CD4-positive, CD25-positive, alpha-beta regulatory T cell (primary cell): ENCODE data around the gene TFEB. TPM values are rescaled to one million over a fixed set of nuclear protein-coding genes. Genes with fewer than 3 reads are reported as not detected.

Experiments used
- ATAC-seq, 2 donors: fragments of 150-1000 bp; cut with Tn5 transposase; one replicate each; pipeline ENCODE4 v1.10.0; 2021; ENCODE audit warnings: low read depth in 2 of 2, moderate number of reproducible peaks in 2 of 2, moderate library complexity in 1 of 2
- DNase-seq, 3 donors: peaks; one replicate each; pipeline versions ENCODE4 v3.0.0 to v3.0.0-alpha.2; 2012 to 2022; ENCODE audit warnings: mixed read lengths in 1 of 3
- H3K27ac ChIP-seq: one replicate; pipeline ENCODE4 v1.7.0; 2013; ENCODE audit warnings: mild to moderate bottlenecking, low read length; ENCODE audit not compliant: insufficient read depth, poor library complexity, severe bottlenecking
- H3K27me3 ChIP-seq: one replicate; pipeline ENCODE4 v1.7.0; 2013; ENCODE audit warnings: low read length; ENCODE audit not compliant: control insufficient read depth, insufficient read depth
- H3K36me3 ChIP-seq: one replicate; pipeline ENCODE4 v1.7.0; 2013; ENCODE audit warnings: mild to moderate bottlenecking, low read length, moderate library complexity; ENCODE audit not compliant: control insufficient read depth, insufficient read depth
- H3K4me1 ChIP-seq: 2 replicates; pipeline ENCODE4 v1.7.0; 2013; ENCODE audit warnings: mild to moderate bottlenecking, low read length; ENCODE audit not compliant: insufficient read depth, control insufficient read depth, poor library complexity, severe bottlenecking
- H3K4me3 ChIP-seq: one replicate; pipeline ENCODE4 v1.7.0; 2013; ENCODE audit warnings: low read depth, mild to moderate bottlenecking, low read length, moderate library complexity
- H3K9me3 ChIP-seq, 2 experiments: 1 replicate in 1 of 2; 2 replicates in 1 of 2; pipeline ENCODE4 v1.7.0; 2013; ENCODE audit warnings: low read length in 2 of 2, mild to moderate bottlenecking in 1 of 2, moderate library complexity in 1 of 2; ENCODE audit not compliant: control insufficient read depth in 2 of 2
- H3K27ac Mint-ChIP-seq, 3 donors: one replicate each; pipeline ENCODE4 v1.8.0; 2020 to 2022; ENCODE audit warnings: mild to moderate bottlenecking in 3 of 3, mixed read lengths in 3 of 3, moderate library complexity in 2 of 3
- H3K27me3 Mint-ChIP-seq: one replicate; pipeline ENCODE4 v1.8.0; 2022; ENCODE audit warnings: mild to moderate bottlenecking, mixed read lengths
- H3K36me3 Mint-ChIP-seq: one replicate; pipeline ENCODE4 v1.8.0; 2020; ENCODE audit warnings: mixed read lengths
- H3K4me1 Mint-ChIP-seq, 4 donors: one replicate each; pipeline ENCODE4 v1.8.0; 2020 to 2022; ENCODE audit warnings: mixed read lengths in 4 of 4, mild to moderate bottlenecking in 1 of 4
- H3K4me3 Mint-ChIP-seq, 4 donors: one replicate each; pipeline ENCODE4 v1.8.0; 2020 to 2022; ENCODE audit warnings: mild to moderate bottlenecking in 4 of 4, mixed read lengths in 4 of 4, moderate library complexity in 3 of 4
- H3K9me3 Mint-ChIP-seq, 7 donors: one replicate each; pipeline ENCODE4 v1.8.0; 2020 to 2022; ENCODE audit warnings: mixed read lengths in 7 of 7, mild to moderate bottlenecking in 3 of 7, moderate library complexity in 2 of 7
- polyA plus RNA-seq, 4 donors: library from polyadenylated mRNA; unstranded; fragments of 300-500 nt; fragmentation: Illumina TruSeq; gene quantifications; one replicate each; pipeline ENCODE4 v1.2.3, GENCODE V29; 2021
- total RNA-seq: library from RNA; stranded (reverse); gene quantifications from one replicate; pipeline ENCODE4 v1.2.3, GENCODE V29; 2022

TFEB gene
- 26.7 TPM for total RNA-seq
- 10 to 100 TPM in 1 of 4 donors, 1 to 10 TPM in 3; 8.0 to 11.0 (median 8.7) TPM for polyA plus RNA-seq

DNA sequence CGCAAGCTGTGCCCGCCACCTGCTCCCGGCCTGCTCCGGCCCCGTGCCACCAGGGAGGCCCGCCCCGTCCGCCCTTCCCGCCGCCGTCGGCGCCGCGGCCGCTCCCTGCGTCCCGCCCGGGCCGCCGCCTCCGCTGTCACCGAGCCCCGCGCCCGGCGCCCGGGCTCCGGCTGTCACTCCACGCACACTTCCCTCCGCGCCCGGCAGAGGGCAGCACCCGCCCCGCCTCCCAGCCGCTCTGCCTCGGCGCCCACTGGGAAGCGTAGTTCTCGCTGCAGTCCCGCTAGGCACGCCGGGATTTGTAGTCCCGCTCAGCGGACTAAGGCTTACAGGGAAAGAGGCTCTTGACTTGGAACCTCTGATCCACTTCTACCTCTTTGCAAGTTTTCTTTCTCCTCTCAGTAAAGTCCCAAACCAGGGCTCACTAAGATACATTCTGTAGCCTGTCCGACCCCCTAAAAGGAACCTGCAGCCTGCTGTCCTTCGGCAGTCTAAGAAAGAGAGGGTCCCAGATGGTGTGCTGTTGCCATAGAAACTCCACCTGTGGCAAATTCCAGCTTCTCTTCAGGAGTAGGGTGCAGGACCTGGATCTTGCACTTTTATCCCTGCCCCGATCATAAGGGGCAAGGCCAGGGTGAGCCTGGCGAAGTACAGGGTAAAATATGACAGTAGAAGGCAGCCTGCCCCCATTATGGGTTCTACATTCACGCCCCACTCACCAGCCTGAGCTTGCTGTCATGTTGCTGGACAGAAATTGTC lies at the start of gene TFEB:
TFEB (minus strand) TSS at position 182 of the 759 bp plus-strand sequence. CDS start 44,395 bp downstream, outside the sequence.
- Histone ChIP-seq H3K9me3 (no peaks in the 10 kb centered on the region), H3K4me3 (peak within 1 kb of the TSS; percentile 51), H3K4me1 (peaks cover 38% of the 10 kb centered on the region), H3K36me3 (no peaks in the 10 kb centered on the region), H3K27ac (peak within 1 kb of the TSS; percentile 86), H3K27me3 (no peaks in the 10 kb centered on the region)
- peak within 1 kb of the TSS; percentile 48 to 76 (median 76) for H3K27ac Mint-ChIP-seq
- ATAC-seq = peak; percentile 77 to 80
- peak; percentile 88 to 92 (median 91) for DNase-seq
- peaks cover 0 to 38% (median 16%) of the 10 kb centered on the region in 4 donors for H3K4me1 Mint-ChIP-seq
- H3K27me3 Mint-ChIP-seq = no peaks in the 10 kb centered on the region
- peak within 1 kb of the TSS; percentile 84 to 92 (median 88) for H3K4me3 Mint-ChIP-seq
- H3K9me3 Mint-ChIP-seq = no peaks in the 10 kb centered on the region
- no peaks in the 10 kb centered on the region for H3K36me3 Mint-ChIP-seq

DNA sequence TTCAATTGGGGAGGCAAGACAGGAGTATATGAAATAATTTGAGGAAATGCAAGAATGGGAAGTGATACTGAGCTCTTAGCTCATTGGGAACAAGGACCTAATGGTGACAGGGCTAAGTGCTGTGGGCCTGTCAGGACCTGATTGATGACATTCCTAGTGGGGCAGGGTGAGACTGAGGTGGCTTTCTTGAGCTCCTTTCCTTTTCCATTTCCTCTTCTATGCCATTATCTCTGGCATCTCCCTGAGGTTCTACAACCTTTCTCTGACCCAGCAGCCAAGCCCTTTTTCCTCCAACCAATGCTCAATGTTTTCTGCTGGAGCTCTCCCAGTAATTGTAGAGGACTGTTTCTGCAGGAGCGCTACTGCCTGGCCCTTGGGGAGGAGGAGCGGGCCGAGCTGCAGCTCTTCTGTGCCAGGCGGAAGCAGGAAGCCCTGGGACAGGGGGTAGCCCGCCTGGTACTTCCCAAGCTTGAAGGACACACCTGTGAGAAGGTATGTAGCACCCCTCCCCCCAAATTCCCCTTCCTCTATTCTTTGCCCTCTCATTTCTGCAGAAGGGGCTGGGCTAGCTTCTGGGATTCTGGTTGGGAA lies 49.3 kb upstream of the TFEB start:
- Mint-ChIP-seq H3K27me3 (peaks cover 25% of the 10 kb centered on the region), H3K27ac (peak overlapping the region in 1 of 3 donors; percentile 15), H3K4me1 (peaks cover 6 to 33% (median 11%) of the 10 kb centered on the region in 4 donors), H3K36me3 (peaks cover 7% of the 10 kb centered on the region), H3K4me3 (peak overlapping the region; percentile 66 to 96 (median 85)), H3K9me3 (no peaks in the 10 kb centered on the region)
- H3K4me3 ChIP-seq = no peak overlapping the region
- peaks cover 33% of the 10 kb centered on the region for H3K4me1 ChIP-seq
- H3K27ac ChIP-seq = no peak overlapping the region
- no peak for DNase-seq
- no peak for ATAC-seq
- peaks cover 2% of the 10 kb centered on the region for H3K27me3 ChIP-seq
- H3K36me3 ChIP-seq = peaks cover 8% of the 10 kb centered on the region
- no peaks in the 10 kb centered on the region for H3K9me3 ChIP-seq

GRCh38 chr6:41783106-41783780 lies 47.8 kb upstream of the TFEB start:
- Histone ChIP-seq H3K4me3 (no peak overlapping the region), H3K9me3 (no peaks in the 10 kb centered on the region), H3K27ac (no peak overlapping the region), H3K36me3 (no peaks in the 10 kb centered on the region), H3K4me1 (peaks cover 31% of the 10 kb centered on the region), H3K27me3 (peaks cover 2% of the 10 kb centered on the region)
- ATAC-seq (no peak), DNase-seq (no peak)
- H3K4me1 Mint-ChIP-seq = peaks cover 9 to 32% (median 18%) of the 10 kb centered on the region in 4 donors
- no peaks in the 10 kb centered on the region for H3K9me3 Mint-ChIP-seq
- H3K36me3 Mint-ChIP-seq = peaks cover under 1% of the 10 kb centered on the region
- H3K27me3 Mint-ChIP-seq = peaks cover 26% of the 10 kb centered on the region
- peak overlapping the region in 3 of 4 donors; percentile 36 to 89 (median 48) for H3K4me3 Mint-ChIP-seq
- H3K27ac Mint-ChIP-seq = no peak overlapping the region

GRCh38 chr6:41781366-41781730 lies 45.9 kb upstream of the TFEB start:
- peak overlapping the region in 1 of 3 donors; percentile 9 for H3K27ac Mint-ChIP-seq

DNA sequence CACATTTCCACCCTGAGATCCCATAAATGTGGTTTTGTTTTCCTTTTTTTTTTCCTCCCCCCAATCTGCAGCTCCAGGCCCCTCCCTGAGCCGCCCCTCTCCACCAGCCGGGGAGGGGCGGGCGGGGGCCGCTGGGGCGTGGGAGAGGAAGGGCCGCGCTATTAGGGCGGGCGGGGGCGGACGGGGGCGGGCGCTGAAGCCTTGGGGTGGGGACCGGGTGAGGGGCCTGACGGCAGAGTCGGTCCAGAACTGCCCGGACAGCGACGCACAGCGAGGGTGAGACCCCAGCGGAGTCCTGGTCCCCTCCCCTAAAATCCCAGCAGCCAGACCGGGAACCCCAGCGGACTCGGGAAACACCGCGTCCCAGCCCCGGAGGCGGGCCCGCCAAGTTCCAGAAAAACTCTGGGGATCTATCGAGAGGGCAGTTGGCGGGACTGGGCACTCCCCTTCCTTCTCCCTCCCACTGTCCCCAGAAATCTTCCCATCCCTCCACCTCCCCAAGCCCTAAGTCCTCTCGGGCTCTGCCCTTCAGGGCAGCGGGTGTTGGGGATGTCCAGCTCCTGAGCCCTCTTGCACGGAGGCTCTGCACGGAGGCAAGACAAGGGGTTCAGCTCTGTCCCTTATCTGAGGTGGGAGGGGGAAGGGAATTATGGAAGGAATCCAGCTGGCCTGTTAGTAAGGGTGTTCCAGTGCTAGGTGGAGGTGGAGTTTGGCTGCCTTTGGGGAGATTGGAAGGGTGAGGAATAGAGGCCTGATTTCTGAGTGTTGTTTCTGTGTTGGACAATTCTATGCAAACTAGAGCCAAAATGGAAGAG lies 45.4 kb upstream of the TFEB start, which contains the start of gene PRICKLE4:
PRICKLE4 (plus strand) TSS at position 232 of the 815 bp plus-strand sequence. CDS start 2,692 bp downstream, outside the sequence.
- H3K4me3 ChIP-seq = peak within 1 kb of the TSS; percentile 41

More at GRCh38 chr6:41781366-41781730, 45.9 kb upstream of the TFEB start:
- peaks cover 7 to 26% (median 16%) of the 10 kb centered on the region in 4 donors for H3K4me1 Mint-ChIP-seq
- peak overlapping the region; percentile 76 to 85 (median 82) for H3K4me3 Mint-ChIP-seq
- Histone ChIP-seq H3K27me3 (peaks cover 2% of the 10 kb centered on the region), H3K27ac (no peak overlapping the region), H3K9me3 (no peaks in the 10 kb centered on the region), H3K4me3 (no peak overlapping the region), H3K4me1 (peaks cover 22% of the 10 kb centered on the region), H3K36me3 (no peaks in the 10 kb centered on the region)
- no peaks in the 10 kb centered on the region for H3K9me3 Mint-ChIP-seq
- peaks cover 19% of the 10 kb centered on the region for H3K27me3 Mint-ChIP-seq
- ATAC-seq (no peak), DNase-seq (no peak)
- peaks cover 4% of the 10 kb centered on the region for H3K36me3 Mint-ChIP-seq

GRCh38 chr6:41779788-41780550 lies 44.6 kb upstream of the TFEB start, which contains the start of gene FRS3:
FRS3 (minus strand) TSS chr6:41779900; CDS start chr6:41776987, 2,913 bp downstream.
- DNase-seq (peak; percentile 97 to 99 (median 97)), ATAC-seq (peak; percentile 96)
- Histone ChIP-seq H3K27ac (no peak within 1 kb of the TSS), H3K9me3 (no peaks in the 10 kb centered on the region), H3K36me3 (peaks cover 6% of the 10 kb centered on the region), H3K27me3 (peaks cover 2% of the 10 kb centered on the region), H3K4me1 (peaks cover 15% of the 10 kb centered on the region), H3K4me3 (peak within 1 kb of the TSS; percentile 59)
- peaks cover 7% of the 10 kb centered on the region for H3K36me3 Mint-ChIP-seq
- peak within 1 kb of the TSS; percentile 88 to 95 (median 94) for H3K4me3 Mint-ChIP-seq
- H3K27me3 Mint-ChIP-seq = peaks cover 19% of the 10 kb centered on the region
- no peaks in the 10 kb centered on the region for H3K9me3 Mint-ChIP-seq
- peaks cover 7 to 22% (median 16%) of the 10 kb centered on the region in 4 donors for H3K4me1 Mint-ChIP-seq
- peak within 1 kb of the TSS; percentile 75 to 89 (median 88) for H3K27ac Mint-ChIP-seq

More for the DNA sequence above, 45.4 kb upstream of the TFEB start, which contains the start of gene PRICKLE4:
- H3K9me3 Mint-ChIP-seq = no peaks in the 10 kb centered on the region
- DNase-seq (no peak), ATAC-seq (no peak)
- H3K27ac Mint-ChIP-seq = peak within 1 kb of the TSS in 2 of 3 donors; percentile 9 to 89
- H3K27me3 ChIP-seq = peaks cover 2% of the 10 kb centered on the region
- H3K4me1 ChIP-seq = peaks cover 16% of the 10 kb centered on the region
- H3K9me3 ChIP-seq = no peaks in the 10 kb centered on the region
- peak within 1 kb of the TSS; percentile 85 to 95 (median 94) for H3K4me3 Mint-ChIP-seq
- H3K36me3 ChIP-seq = no peaks in the 10 kb centered on the region
- H3K36me3 Mint-ChIP-seq = peaks cover 4% of the 10 kb centered on the region
- peaks cover 19% of the 10 kb centered on the region for H3K27me3 Mint-ChIP-seq
- H3K4me1 Mint-ChIP-seq = peaks cover 7 to 23% (median 16%) of the 10 kb centered on the region in 4 donors
- H3K27ac ChIP-seq = no peak within 1 kb of the TSS
